Kidney (tissue), 14 donors: Measurements from ENCODE around the gene FKBP3. TPM values are rescaled to one million over a fixed set of nuclear protein-coding genes. Genes with fewer than 3 reads are reported as not detected.

Experiments used
- DNase-seq, 5 donors: peaks; one replicate each; pipeline ENCODE4 v3.0.0-alpha.2; 2013 to 2020
- FAIRE-seq: peaks from 2 replicates; lab custom pipeline; 2012; peaks lifted over from hg19 to GRCh38; lab: Jason Lieb, UNC
- H3K27ac ChIP-seq, 2 donors: one replicate each; pipeline ENCODE4 v1.7.0; 2013; ENCODE audit warnings: low read depth in 2 of 2, low read length in 2 of 2, inconsistent platforms in 1 of 2
- H3K27me3 ChIP-seq: one replicate; pipeline ENCODE4 v1.7.1; 2013; ENCODE audit warnings: low read length, inconsistent platforms; ENCODE audit not compliant: control insufficient read depth, insufficient read depth
- H3K36me3 ChIP-seq, 3 donors: one replicate each; pipeline versions ENCODE4 v1.7.0 to v1.7.1; 2013; ENCODE audit warnings: low read length in 3 of 3, control low read depth in 1 of 3, inconsistent platforms in 1 of 3; ENCODE audit not compliant: insufficient read depth in 3 of 3, control insufficient read depth in 2 of 3
- H3K4me1 ChIP-seq, 3 donors: one replicate each; pipeline versions ENCODE4 v1.7.0 to v1.7.1; 2013; ENCODE audit warnings: low read length in 3 of 3, inconsistent platforms in 1 of 3, low read depth in 1 of 3; ENCODE audit not compliant: control insufficient read depth in 2 of 3, insufficient read depth in 2 of 3
- H3K4me3 ChIP-seq, 3 donors: one replicate each; pipeline versions ENCODE4 v1.7.0 to v1.8.1; 2013; ENCODE audit warnings: low read length in 3 of 3, control low read depth in 1 of 3, inconsistent platforms in 1 of 3
- H3K9ac ChIP-seq, 3 donors: one replicate each; pipeline versions ENCODE4 v1.7.0 to v1.7.1; 2013; ENCODE audit warnings: low read length in 3 of 3, control low read depth in 1 of 3, inconsistent platforms in 1 of 3
- H3K9me3 ChIP-seq, 3 donors: one replicate each; pipeline versions ENCODE4 v1.7.0 to v1.7.1; 2013; ENCODE audit warnings: low read length in 3 of 3, control low read depth in 1 of 3, inconsistent platforms in 1 of 3; ENCODE audit not compliant: control insufficient read depth in 2 of 3, insufficient read depth in 1 of 3
- intact Hi-C: fragments of 100-400 bp; cut with DNase I; formaldehyde crosslinking; loops from one replicate; pipeline ENCODE4 v1.11.1; 2022
- polyA plus RNA-seq: library from polyadenylated mRNA; stranded (reverse); fragments of 350-450 nt; fragmentation: Illumina TruSeq; extraction: RNeasy Lipid Tissue Mini Kit (QIAGEN cat#74804); gene quantifications from one replicate; pipeline ENCODE4 v1.2.3, GENCODE V29; 2014; ENCODE audit warnings: low read depth, low replicate concordance; ENCODE audit not compliant: insufficient read depth
- total RNA-seq: library from RNA; stranded (reverse); fragmentation: NEBNext Ultra II Directional; extraction: Animal tissue kit (Norgen Biotek cat#: 25700); gene quantifications from one replicate; pipeline ENCODE4 v1.2.1, GENCODE V29; 2021
- TF ChIP-seq, protein P1 (sequence below): IDR thresholded peaks from 3 replicates; pipeline ENCODE4 v1.5.1; 2012; ENCODE audit warnings: mild to moderate bottlenecking, moderate library complexity, borderline replicate concordance; ENCODE audit not compliant: insufficient read depth; ENCODE audit errors: extremely low read depth
- donor health status: control.
- donor health status: control.
- donor health status: control.
- donor health status: control.
- donor health status: control.
- donor health status: DM: yes; HTN: yes; CAD: no.
- donor health status: Normal renal cell carcinoma (clear cell type).

Gene FKBP3
- total and polyA plus RNA-seq, 2 donors from 2014 or later, result 52.7 to 122 TPM

GRCh38 chr14:45078323-45078722 lies 56.0 kb downstream of the FKBP3 start:
- DNase-seq (no peak), FAIRE-seq (no peak)
- Histone ChIP-seq H3K9me3 (no peaks in the 10 kb centered on the region), H3K27ac (no peak overlapping the region), H3K4me1 (peaks cover 0 to 2% (median 0%) of the 10 kb centered on the region in 3 donors), H3K9ac (no peak overlapping the region), H3K36me3 (peaks cover 0 to 3% (median 0%) of the 10 kb centered on the region in 3 donors), H3K4me3 (no peak overlapping the region), H3K27me3 (no peaks in the 10 kb centered on the region)
- intact Hi-C loops, result no loop called here
- TF ChIP-seq, protein P1, sequence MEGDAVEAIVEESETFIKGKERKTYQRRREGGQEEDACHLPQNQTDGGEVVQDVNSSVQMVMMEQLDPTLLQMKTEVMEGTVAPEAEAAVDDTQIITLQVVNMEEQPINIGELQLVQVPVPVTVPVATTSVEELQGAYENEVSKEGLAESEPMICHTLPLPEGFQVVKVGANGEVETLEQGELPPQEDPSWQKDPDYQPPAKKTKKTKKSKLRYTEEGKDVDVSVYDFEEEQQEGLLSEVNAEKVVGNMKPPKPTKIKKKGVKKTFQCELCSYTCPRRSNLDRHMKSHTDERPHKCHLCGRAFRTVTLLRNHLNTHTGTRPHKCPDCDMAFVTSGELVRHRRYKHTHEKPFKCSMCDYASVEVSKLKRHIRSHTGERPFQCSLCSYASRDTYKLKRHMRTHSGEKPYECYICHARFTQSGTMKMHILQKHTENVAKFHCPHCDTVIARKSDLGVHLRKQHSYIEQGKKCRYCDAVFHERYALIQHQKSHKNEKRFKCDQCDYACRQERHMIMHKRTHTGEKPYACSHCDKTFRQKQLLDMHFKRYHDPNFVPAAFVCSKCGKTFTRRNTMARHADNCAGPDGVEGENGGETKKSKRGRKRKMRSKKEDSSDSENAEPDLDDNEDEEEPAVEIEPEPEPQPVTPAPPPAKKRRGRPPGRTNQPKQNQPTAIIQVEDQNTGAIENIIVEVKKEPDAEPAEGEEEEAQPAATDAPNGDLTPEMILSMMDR, result no peak

GRCh38 chr14:45073231-45073879 lies 60.9 kb downstream of the FKBP3 start:
- FAIRE-seq, result no peak
- no peaks in the 10 kb centered on the region for H3K27me3 ChIP-seq
- H3K4me1 ChIP-seq, result no peaks in the 10 kb centered on the region
- H3K27ac ChIP-seq, result no peak overlapping the region
- H3K4me3 ChIP-seq, result no peak overlapping the region
- no peak for DNase-seq
- TF ChIP-seq, protein P1, result no peak
- no peak overlapping the region for H3K9ac ChIP-seq
- peaks cover 0 to 5% (median 2%) of the 10 kb centered on the region in 3 donors for H3K36me3 ChIP-seq
- H3K9me3 ChIP-seq, result no peaks in the 10 kb centered on the region
- intact Hi-C loops, result no loop called here

DNA sequence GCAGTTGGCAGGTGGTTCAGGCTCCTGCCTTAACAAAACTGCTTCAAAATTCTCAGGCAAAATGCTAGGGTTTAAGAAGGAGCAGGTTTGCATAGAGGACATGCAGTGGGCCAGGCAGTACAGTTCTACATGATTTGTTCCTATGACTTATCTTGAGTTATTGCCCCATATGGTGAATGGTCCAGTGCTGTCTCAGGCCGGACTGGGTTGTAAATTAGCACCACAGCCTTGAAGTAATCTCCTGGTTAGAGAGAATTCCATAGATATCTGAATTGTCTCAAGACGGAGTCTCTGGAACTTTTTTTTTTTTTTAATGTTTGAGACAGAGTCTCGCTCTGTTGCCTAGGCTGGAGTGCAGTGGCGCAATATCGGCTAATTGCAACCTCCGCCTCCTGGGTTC lies 62.2 kb downstream of the FKBP3 start:
- Histone ChIP-seq H3K27me3 (no peaks in the 10 kb centered on the region), H3K36me3 (peaks cover 0 to 5% (median 2%) of the 10 kb centered on the region in 3 donors), H3K9me3 (no peaks in the 10 kb centered on the region), H3K4me3 (no peak overlapping the region), H3K4me1 (no peaks in the 10 kb centered on the region), H3K9ac (no peak overlapping the region), H3K27ac (no peak overlapping the region)
- no peak for DNase-seq
- intact Hi-C loops, result no loop called here
- TF ChIP-seq, protein P1, result no peak
- FAIRE-seq, result no peak
